ENCODE measurements around the gene CIAO3.

The CIAO3 gene

DNA sequence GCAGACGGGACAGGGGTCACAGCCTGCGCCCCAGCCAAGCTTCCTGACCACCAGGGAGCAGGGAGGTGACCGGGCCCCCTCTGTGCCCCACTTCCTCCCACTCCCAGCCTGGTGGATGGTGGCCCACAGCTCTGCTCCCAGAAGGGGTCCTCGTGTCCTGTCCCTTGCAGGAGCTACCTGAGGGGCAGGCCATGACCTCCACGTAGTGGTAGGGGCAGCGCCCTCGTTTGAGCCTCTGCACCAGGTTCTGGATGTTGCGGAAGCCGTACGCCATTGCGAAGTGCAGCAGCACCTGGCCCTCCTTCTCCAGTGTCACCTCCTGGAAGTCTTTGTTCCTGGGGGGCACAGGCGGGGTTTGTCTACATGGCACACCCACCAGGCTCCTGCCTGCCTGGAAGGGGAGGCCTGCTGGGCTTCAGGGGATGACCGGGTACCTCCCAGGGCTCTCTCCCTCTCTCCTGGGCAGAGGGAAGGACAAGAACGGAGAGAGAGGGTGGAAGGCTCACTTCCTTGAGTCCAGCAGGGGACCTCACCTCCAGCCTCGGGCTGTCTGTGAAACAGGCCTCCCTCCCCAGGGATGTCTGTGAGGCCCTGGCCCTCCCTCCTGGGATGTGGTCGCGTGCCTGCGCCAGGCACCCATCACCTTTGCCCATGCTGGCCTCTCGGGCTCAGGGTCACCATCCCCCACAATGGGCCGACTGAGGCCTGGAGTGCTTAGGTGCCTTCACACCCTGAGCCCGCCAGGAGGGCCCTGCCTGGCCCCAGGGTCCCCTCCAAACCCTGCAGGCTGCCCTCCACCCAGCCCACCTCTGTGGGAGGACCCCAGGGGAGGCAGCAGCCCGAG is 9.9 kb downstream of the CIAO3 start:
- peaks cover 46% of the 10 kb centered on the region for H3K36me3 ChIP-seq
- H3K9me3 ChIP-seq: no peaks in the 10 kb centered on the region
- no peaks in the 10 kb centered on the region for H3K27me3 ChIP-seq
- H3K4me1 ChIP-seq: peaks cover 7% of the 10 kb centered on the region
- H3K4me3 ChIP-seq (ENCODE audit: low read depth, low read length): no peak overlapping the region
- DNase-seq: no peak
- no peak for TF ChIP-seq CTCF (IDR thresholded peaks at IDR 0.05; ENCODE audit: low read depth, low read length)

GRCh38 chr16:729768-730665 is 10.8 kb downstream of the CIAO3 start:
- no peaks in the 10 kb centered on the region for H3K27me3 ChIP-seq
- H3K4me3 ChIP-seq (ENCODE audit: low read depth, low read length): peak overlapping the region; percentile 83; the same call in 1 of the 2 replicates
- peaks cover 45% of the 10 kb centered on the region for H3K36me3 ChIP-seq
- H3K9me3 ChIP-seq: no peaks in the 10 kb centered on the region
- DNase-seq: no peak
- peaks cover 7% of the 10 kb centered on the region for H3K4me1 ChIP-seq
- TF ChIP-seq CTCF (IDR thresholded peaks at IDR 0.05; ENCODE audit: low read depth, low read length): no peak

GRCh38 chr16:728890-729744 is 11.7 kb downstream of the CIAO3 start:
- peaks cover 44% of the 10 kb centered on the region for H3K36me3 ChIP-seq
- TF ChIP-seq CTCF (IDR thresholded peaks at IDR 0.05; ENCODE audit: low read depth, low read length): no peak
- H3K4me3 ChIP-seq (ENCODE audit: low read depth, low read length): peak overlapping the region; percentile 83

GRCh38 chr16:728131-728889 is 12.5 kb downstream of the CIAO3 start:
- no peak for TF ChIP-seq CTCF (IDR thresholded peaks at IDR 0.05; ENCODE audit: low read depth, low read length)
- Histone ChIP-seq H3K4me3 (ENCODE audit: low read depth, low read length) (peak overlapping the region; percentile 83), H3K36me3 (peaks cover 38% of the 10 kb centered on the region), H3K27me3 (no peaks in the 10 kb centered on the region), H3K9me3 (no peaks in the 10 kb centered on the region), H3K4me1 (peaks cover 7% of the 10 kb centered on the region)
- DNase-seq: peak; percentile 96

More at GRCh38 chr16:728890-729744, 11.7 kb downstream of the CIAO3 start:
- Histone ChIP-seq H3K27me3 (no peaks in the 10 kb centered on the region), H3K4me1 (peaks cover 7% of the 10 kb centered on the region), H3K9me3 (no peaks in the 10 kb centered on the region)
- no peak for DNase-seq

DNA sequence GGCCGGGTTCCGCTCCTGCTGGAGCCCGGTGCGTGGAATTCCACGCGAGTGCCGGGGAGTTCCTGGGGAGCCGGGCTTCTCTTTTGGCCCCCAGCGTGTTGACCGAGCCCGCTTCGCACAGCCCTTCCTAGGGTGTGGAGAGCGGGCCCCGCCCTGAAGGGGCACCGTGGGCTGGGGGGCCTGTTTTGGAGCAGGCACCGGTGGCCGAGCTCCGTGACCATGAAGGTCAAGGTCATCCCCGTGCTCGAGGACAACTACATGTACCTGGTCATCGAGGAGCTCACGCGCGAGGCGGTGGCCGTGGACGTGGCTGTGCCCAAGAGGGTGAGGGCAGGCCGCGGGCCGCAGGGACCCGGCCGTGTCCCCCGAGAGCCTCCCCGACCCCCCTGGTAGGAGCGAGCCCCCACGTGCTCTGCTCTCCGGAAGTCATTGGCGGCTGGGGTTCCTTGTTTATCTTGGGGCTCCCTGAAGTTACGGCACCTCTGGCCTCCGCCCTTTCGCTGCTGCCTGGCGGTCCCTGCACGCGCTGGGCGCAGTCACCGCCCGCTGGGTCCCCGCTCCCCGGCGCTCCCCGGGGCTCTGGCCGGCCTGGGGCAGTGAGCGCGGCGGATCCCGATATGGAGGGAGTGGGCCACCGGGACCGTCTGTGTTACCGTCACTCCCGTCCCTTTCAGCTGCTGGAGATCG is 13.4 kb downstream of the CIAO3 start:
- peak; percentile 37 for DNase-seq

More for the DNA sequence above, 13.4 kb downstream of the CIAO3 start:
- peaks cover 41% of the 10 kb centered on the region for H3K36me3 ChIP-seq
- H3K4me3 ChIP-seq (ENCODE audit: low read depth, low read length): peak overlapping the region; percentile 83
- no peak for TF ChIP-seq CTCF (IDR thresholded peaks at IDR 0.05; ENCODE audit: low read depth, low read length)
- H3K27me3 ChIP-seq: no peaks in the 10 kb centered on the region
- peaks cover 7% of the 10 kb centered on the region for H3K4me1 ChIP-seq
- no peaks in the 10 kb centered on the region for H3K9me3 ChIP-seq

Data from BE2C (cell line).